Thyroid gland (tissue), 4 donors: ENCODE results near the gene UBE2F.

Experiments used
- POLR2A ChIP-seq, 2 donors: fragments of 450-650 bp; IDR thresholded peaks; one replicate each; pipeline ENCODE4 v1.6.1; 2017; ENCODE audit warnings: antibody characterized with exemption in 2 of 2, mild to moderate bottlenecking in 2 of 2, moderate library complexity in 1 of 2
- TF ChIP-seq, protein P1 (sequence below), 6 experiments: fragments of 200-600 bp in 3 of 6; fragments of 450-650 bp in 3 of 6; sonication (generic) in 3 of 6; IDR thresholded peaks; one replicate each; pipeline ENCODE4 v1.5.1; 2016 to 2019; ENCODE audit warnings: antibody characterized with exemption in 6 of 6, mild to moderate bottlenecking in 2 of 6, inconsistent platforms in 1 of 6, moderate library complexity in 1 of 6

DNA sequence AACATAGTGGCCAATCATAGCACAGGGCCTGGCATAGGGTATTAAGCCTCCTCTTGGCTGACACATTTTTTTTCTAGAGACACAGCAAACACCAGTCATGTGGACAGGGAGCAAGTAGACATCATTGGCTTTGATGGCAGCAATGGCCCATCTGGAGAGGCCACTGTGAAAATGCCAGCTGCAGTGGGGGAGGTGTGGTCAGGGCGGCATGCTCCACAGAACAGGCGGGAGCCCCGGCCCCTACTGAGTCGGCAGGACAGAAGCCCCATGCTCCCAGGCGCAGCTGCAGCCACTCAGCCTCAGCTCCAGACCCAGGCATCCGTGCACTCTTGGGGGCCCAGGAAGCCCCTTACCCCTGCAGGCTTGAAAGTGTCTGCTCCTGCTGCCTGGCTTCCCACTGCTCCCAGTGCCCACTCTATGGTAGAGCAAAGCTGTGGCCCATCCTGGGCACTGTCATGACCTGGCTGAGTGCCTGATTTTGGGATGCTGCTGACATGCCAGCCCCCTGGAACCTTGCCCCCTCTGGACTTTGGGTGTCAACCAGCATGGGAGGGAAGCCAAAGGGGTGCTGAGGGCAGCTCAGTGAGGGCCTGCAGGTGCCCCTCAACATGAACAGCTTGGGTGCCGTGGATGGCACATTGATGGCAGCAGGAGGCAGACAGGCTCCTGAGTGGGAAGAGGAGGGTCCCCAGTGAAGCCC, 23.3 kb upstream of the UBE2F start:
- TF ChIP-seq, protein P1, sequence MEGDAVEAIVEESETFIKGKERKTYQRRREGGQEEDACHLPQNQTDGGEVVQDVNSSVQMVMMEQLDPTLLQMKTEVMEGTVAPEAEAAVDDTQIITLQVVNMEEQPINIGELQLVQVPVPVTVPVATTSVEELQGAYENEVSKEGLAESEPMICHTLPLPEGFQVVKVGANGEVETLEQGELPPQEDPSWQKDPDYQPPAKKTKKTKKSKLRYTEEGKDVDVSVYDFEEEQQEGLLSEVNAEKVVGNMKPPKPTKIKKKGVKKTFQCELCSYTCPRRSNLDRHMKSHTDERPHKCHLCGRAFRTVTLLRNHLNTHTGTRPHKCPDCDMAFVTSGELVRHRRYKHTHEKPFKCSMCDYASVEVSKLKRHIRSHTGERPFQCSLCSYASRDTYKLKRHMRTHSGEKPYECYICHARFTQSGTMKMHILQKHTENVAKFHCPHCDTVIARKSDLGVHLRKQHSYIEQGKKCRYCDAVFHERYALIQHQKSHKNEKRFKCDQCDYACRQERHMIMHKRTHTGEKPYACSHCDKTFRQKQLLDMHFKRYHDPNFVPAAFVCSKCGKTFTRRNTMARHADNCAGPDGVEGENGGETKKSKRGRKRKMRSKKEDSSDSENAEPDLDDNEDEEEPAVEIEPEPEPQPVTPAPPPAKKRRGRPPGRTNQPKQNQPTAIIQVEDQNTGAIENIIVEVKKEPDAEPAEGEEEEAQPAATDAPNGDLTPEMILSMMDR (IDR thresholded peaks at IDR 0.05), result no peak
- no peak for TF ChIP-seq POLR2A (IDR thresholded peaks at IDR 0.05)
